Measurements from ENCODE around the gene ELL. TPM values are rescaled to one million over a fixed set of nuclear protein-coding genes. Genes with fewer than 3 reads are reported as not detected.

The ELL gene
- total RNA-seq, 1 donor from 2014 or later, result 15.5 TPM

- Mint-ChIP-seq H3K36me3 (ENCODE audit: insufficient read depth) (no peaks in the 10 kb centered on the region), H3K27ac (no peak overlapping the region), H3K4me1 (ENCODE audit: low read depth) (peaks cover 34% of the 10 kb centered on the region), H3K9me3 (ENCODE audit: low read depth) (no peaks in the 10 kb centered on the region), H3K4me3 (ENCODE audit: low read depth) (no peak overlapping the region), H3K27me3 (no peaks in the 10 kb centered on the region)
- TF ChIP-seq CTCF (IDR thresholded peaks at IDR 0.05; ENCODE audit: unreplicated experiment), result no peak
- DNase-seq (ENCODE audit: low spot score, unreplicated experiment), result no peak
These were observed 18.4 kb downstream of the ELL start for GRCh38 chr19:18503337-18503970.

- no peak for DNase-seq (ENCODE audit: low spot score, unreplicated experiment)
- peaks cover 30% of the 10 kb centered on the region for H3K4me1 Mint-ChIP-seq (ENCODE audit: low read depth)
- H3K27me3 Mint-ChIP-seq, result no peaks in the 10 kb centered on the region
These were observed 19.1 kb downstream of the ELL start for GRCh38 chr19:18502638-18503294.

GRCh38 chr19:18502246-18502637 lies 19.6 kb downstream of the ELL start:
- DNase-seq (ENCODE audit: low spot score, unreplicated experiment), result no peak
- Mint-ChIP-seq H3K27me3 (no peaks in the 10 kb centered on the region), H3K4me3 (ENCODE audit: low read depth) (no peak overlapping the region), H3K4me1 (ENCODE audit: low read depth) (peaks cover 25% of the 10 kb centered on the region), H3K9me3 (ENCODE audit: low read depth) (no peaks in the 10 kb centered on the region), H3K36me3 (ENCODE audit: insufficient read depth) (no peaks in the 10 kb centered on the region), H3K27ac (no peak overlapping the region)
- TF ChIP-seq CTCF (IDR thresholded peaks at IDR 0.05; ENCODE audit: unreplicated experiment), result no peak

More at GRCh38 chr19:18502638-18503294, 19.1 kb downstream of the ELL start:
- Mint-ChIP-seq H3K27ac (no peak overlapping the region), H3K4me3 (ENCODE audit: low read depth) (no peak overlapping the region), H3K9me3 (ENCODE audit: low read depth) (no peaks in the 10 kb centered on the region), H3K36me3 (ENCODE audit: insufficient read depth) (no peaks in the 10 kb centered on the region)
- no peak for TF ChIP-seq CTCF (IDR thresholded peaks at IDR 0.05; ENCODE audit: unreplicated experiment)

GRCh38 chr19:18501832-18502231 lies 20.0 kb downstream of the ELL start:
- no peak for TF ChIP-seq CTCF (IDR thresholded peaks at IDR 0.05; ENCODE audit: unreplicated experiment)
- Mint-ChIP-seq H3K4me1 (ENCODE audit: low read depth) (peaks cover 21% of the 10 kb centered on the region), H3K27ac (no peak overlapping the region), H3K36me3 (ENCODE audit: insufficient read depth) (no peaks in the 10 kb centered on the region), H3K27me3 (no peaks in the 10 kb centered on the region), H3K4me3 (ENCODE audit: low read depth) (no peak overlapping the region), H3K9me3 (ENCODE audit: low read depth) (no peaks in the 10 kb centered on the region)
- no peak for DNase-seq (ENCODE audit: low spot score, unreplicated experiment)

DNA sequence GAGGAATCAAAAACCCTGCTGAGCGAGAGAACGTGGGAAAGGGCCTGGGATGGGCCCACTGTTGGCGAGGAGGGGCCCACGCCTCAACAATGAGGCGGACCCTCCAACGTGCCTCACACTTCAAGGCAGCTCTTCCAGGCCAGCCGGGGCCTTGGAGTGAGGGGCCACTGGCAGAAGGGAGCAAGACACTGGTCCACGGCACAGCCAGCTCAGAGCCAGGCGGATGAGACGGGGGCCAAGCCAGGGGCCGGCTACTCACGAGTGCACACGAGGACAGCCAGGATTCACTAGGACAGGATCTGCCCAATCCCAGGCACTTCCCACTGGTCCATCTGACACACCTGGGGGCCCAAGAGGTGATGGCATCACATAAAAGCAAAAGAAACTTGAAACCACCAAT lies 20.5 kb downstream of the ELL start:
- H3K4me1 Mint-ChIP-seq (ENCODE audit: low read depth), result peaks cover 18% of the 10 kb centered on the region
- H3K36me3 Mint-ChIP-seq (ENCODE audit: insufficient read depth), result no peaks in the 10 kb centered on the region
- H3K27ac Mint-ChIP-seq, result no peak overlapping the region
- H3K4me3 Mint-ChIP-seq (ENCODE audit: low read depth), result no peak overlapping the region
- H3K27me3 Mint-ChIP-seq, result no peaks in the 10 kb centered on the region
- TF ChIP-seq CTCF (IDR thresholded peaks at IDR 0.05; ENCODE audit: unreplicated experiment), result no peak
- no peak for DNase-seq (ENCODE audit: low spot score, unreplicated experiment)
- no peaks in the 10 kb centered on the region for H3K9me3 Mint-ChIP-seq (ENCODE audit: low read depth)
